Stimulated activated CD4-positive, alpha-beta T cell treated with anti-CD3 and anti-CD28 coated beads, Interleukin-12 subunit alpha, Interleukin-12 subunit beta, amount 100 ng/mL, for 48 hours (primary cell): ENCODE data around the gene CEP104.

Experiments used
- DNase-seq, 3 donors: peaks; one replicate each; pipeline ENCODE4 v3.0.0-alpha.2; 2020; ENCODE audit warnings: low read depth in 2 of 3, low spot score in 1 of 3

CEP104 gene

DNA sequence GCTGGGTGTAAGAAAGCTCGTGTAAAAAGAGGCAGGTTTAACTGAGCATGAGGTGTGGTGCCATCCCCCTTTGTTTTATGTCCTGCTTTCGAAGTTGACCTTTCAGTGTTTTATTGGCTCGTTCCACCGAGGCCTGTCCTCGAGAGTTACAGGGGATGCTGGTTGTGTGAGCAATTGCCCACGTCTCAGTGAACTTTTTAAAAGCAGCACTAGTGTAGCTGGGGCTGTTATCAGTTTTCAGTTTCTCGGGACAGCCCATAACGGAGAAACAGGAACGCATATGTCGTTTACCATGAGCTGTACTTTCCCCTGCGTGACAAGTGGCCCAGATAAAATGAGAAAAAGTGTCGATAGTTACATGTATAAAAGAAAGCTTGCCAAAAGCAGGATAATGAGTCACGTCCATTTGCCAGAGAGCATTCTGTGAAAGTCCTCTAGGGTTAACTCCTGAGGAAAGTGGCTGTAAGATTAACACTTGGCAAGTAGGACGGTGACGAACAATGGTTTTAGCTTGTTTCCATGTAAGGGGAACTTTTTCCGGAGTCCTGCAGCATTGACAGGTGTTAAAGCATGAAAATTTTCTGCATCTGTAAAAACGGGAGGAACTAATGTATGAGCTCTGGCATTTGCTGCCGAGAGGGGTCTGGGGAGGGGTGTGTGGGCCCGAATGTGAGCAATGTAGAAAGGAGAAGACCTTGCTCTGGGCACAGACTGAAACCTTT, 52.9 kb downstream of the CEP104 start:
- no peak for DNase-seq

DNA sequence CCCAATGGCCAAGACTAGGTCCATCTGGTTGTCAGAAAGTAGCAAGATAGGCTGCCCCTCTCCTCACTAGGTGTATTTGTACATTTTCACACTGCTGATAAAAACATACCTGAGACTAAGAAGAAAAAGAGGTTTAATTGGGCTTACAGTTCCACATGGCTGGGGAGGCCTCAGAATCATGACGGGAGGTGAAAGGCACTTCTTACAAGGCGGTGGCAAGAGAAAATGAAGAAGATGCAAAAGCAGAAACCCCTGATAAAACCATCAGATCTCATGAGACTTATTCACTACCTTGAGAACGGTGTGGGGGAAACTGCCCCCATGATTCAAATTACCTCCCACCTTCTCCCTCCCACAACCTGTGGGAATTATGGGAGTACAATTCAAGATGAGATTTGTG, 56.2 kb downstream of the CEP104 start:
- DNase-seq, result peak in 1 of 3 donors; percentile 4

DNA sequence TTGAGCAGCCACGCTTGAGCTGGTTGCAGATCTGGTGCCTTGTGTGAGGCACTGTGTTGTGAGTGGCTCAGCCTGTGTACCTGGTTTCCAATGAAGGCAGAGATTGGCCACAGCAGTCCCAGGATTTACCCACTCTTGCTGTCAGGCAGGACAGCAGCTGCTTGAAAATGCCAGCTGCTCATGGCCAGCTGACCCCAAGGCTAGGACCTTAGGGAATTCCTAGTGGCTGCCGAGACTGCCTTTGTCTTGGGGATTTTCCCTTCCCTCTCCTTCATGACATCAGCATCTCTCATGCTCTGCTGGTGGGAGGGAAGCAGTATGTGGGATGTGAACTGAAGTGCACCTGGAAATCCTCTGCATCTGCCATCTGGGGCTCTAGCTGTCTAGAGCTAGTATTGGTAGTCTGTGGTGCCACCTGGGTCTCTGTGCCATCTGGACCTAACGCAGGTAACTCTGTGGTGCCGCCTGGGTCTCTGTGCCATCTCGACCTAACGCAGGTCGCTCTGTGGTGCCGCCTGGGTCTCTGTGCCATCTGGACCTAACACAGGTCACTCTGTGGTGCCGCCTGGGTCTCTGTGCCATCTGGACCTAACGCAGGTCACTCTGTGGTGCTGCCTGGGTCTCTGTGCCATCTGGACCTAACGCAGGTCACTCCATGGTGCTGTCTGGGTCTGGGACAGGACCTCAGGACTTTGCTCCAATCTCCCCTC, 56.9 kb downstream of the CEP104 start:
- no peak for DNase-seq

DNA sequence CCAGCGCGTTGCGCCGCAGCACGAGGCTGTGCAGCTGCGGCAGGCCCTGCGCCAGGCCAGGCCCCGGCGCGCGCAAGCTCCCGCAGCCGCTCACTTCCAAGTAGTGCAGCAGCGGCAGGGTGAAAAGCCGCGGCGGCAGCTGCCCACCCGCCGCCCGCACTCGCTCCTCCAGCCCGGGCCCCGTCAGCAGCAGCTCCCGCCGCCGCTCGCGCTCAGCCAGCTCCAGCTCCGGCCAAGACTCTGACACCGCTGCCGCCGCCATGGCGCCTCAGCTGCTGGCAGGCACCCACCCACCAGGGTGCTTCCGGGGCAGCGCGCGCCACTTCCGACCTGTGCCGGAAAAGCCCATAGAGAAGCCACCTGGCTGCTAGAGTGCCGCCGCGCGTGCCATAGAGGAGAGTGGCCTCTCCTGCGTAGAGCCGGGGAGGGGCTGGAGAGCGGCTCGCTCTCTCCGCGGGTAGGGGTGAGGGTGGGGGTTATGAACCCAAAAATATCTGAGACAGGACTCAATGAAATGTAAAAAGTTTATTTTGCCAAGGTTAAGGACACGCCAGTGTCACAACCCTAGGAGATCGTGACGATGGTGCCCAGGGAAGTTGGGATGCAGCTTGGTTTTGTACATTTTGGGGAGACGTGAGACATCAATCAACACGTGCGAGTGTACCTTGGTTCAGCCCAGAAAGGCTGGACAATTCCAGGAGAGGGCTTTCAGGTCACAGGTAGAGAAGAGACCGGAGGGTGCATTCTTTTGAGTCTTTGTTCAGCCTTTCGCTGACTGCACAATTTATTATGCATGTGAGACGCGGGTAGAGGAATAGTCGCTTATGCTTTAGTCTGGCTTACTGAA, 60.6 kb downstream of the CEP104 start, which contains the start of gene LRRC47:
TSS of gene LRRC47 (minus strand) at position 284 of the 847 bp plus-strand sequence. CDS start at position 262, 22 bp downstream.
- peak; percentile 85 to 95 (median 90) for DNase-seq

DNA sequence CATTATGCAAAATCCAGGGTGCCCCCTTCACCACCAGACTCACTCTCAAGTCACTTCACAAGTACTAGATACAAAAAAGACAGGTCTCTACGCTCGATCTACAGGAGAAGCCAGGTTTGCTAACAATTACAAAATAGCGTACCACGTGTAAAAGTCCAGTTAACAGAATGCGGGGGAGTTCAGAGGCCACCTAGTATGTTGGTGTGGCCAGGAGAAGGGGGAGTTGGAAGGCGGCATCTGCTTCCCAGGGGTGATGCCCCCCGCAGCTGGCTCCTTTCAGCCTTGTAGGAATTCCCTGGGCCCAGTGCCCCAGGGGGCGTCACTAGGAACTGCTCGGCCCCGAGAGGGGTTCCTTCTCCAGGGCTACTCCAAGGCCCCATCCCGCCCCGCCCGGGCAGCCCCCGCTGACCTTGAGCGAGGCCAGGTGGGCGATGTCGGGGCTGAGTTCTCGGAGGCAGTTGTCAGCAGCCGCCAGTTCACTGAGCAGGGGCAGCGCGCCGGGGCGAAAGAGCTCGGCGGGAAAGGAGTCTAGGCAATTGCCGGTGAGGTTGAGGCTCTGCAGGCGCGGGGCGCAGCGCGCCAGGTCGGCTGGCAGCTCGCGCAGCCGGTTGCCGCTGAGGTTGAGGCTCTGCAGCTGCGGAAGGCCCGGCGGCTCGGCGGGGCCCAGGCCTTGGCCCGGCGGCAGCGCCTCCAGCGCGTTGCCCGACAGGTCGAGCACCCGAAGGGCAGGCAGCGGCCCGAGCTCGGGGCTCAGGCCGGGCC, 61.4 kb downstream of the CEP104 start:
- no peak for DNase-seq

DNA sequence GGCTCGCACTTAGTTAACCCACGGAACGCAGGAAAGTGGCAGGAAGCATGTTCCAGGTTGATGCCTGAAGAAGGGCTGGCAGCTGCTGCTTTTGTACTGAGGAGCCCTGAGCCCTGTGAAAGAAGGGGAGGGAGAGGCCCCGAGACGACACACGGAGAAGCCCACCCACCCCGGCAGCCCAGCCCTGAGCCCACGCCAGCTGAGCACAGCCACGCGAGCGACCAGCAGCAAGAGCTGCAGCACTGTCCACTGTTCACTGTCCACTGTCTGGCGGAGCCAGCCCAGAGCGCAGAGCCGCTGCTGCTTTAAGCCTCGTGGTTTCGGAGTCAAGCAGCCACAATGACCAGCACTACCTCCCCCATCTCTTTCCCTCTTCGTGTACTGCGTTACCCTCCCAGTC, 66.1 kb downstream of the CEP104 start:
- DNase-seq, result no peak

DNA sequence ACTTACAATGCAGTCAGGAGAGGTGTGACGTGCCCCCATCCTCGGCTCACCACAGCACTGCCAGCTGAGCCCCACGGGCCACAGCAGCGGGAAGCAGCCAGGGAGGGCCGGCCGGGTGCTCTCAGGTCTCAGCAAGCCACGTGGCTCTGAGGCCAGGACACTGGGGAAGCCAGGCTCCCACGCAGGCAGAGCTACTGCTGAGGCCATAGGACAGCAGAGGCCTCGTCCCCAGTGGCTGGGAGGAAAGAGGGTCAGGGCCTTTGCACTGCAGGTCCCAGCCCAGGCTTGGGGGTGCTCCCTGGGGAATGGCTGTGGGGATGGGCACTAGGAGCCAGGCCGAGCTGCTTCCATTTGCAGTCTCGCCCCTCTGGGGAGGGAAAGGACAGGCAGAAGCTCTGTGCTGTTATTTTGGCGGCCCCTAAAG, 66.5 kb downstream of the CEP104 start:
- no peak for DNase-seq

DNA sequence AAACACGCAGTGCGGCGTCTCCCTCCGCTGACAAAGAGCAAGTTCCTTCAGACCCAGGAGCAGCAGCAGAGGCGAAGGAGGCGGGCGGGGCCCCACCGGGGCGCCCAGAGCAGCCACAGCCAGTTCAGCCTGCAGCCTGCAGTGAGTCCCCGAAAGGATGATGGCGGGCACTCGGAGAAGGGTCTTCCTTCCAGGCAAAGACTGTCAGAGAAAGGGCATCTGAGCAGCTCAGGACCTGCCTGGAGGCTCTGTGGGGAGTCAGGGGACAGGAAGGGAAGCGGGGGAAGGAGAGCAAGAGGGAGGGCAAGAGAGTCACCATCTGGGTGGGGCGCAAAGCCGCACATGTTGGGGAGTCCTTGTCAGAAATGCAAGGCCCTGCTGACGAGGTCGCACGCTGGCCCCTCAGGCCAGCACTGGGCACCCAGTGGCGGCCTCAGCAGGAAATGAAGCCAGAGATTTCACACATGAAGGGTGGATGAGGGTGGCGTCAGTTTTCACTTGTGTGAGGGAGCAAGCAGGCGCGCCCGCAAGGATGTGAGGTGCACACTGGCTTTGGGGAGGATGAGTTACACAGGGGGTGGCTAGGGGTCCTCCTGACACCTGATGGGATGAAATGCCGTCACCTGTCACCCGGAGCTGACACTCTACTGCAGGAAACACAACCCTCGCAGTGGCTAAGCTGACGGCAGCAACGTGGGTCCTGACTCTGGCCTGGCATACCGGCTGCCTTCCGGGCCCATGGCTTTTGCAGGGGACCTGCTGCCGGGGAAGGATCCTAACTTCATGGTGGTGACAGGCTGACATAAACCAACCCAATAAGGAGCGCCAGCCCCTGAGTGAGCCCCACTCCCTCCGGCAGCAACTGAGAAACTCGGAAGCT, 67.3 kb downstream of the CEP104 start:
- no peak for DNase-seq

DNA sequence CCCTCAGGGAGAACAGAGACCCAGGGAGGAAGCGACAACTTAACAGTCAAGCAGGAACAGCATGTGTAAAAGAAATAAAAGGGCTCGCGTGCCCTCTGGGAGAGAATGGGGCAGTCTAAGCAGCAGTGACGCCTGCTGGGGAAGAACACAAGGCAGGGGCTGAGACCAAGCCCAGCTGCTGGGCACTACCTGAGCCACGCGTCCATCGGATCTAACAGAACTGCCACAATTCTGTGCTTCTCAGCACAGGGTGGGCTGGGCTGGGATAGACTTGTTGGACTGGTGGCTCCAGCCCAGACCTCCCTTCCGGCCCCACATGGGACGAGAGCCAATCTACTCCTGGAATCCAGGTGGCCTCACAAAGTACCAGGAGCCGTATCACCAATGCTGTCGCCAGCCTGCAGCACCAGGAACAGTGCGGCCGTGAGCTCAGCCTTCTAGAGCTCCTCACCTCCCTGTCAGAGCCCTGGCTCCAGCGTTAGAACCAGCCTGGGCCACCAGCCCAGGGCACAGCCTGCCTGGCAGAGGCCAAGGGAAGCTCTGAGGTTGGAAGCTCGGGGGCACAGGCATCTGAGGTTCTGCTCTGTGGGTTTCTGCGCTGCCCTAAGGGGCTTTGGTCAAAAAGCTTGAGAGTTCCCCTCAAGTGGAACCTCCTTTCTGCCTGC, 68.1 kb downstream of the CEP104 start:
- DNase-seq, result no peak

DNA sequence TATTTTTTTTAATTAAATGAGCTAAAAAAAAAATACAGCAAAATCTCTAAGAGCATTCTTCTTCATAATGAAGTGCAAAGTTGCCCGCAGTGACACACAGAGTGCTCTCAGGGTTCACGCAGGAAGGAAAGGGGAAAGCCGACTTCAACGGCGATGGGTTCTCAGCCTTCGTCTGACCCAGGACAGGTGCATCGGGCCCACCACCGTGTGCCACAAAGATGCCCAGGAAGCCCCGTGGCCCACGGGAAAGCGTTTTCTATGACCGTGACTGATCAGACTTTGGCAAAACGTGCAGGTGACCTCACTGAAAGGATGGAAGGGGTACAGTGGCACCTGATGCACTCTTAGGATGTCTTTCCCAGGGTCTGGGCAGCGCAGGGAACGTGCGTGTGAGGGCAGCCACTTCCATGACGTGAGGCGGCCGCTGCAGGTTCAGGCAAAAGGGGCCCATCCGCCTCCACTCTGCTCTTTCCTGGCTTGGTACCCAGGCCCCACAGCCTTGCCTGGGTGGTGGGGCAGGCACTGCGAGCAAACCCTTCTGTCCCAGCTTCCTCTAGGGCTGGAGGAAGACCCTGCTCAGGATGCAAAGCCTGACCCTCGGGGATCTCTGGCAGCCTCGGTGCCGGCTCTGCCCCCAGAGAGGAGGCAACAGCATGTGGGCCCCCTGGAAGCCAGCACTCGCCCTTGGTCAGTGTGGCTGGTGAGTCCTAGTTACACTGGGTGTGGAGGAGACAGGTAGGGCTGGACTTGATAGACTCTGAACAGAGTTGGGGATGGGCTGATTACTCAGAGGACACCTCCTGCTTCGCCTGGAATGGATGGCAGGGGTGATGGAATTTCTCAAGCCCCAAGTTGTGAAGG, 69.0 kb downstream of the CEP104 start:
- DNase-seq, result no peak

DNA sequence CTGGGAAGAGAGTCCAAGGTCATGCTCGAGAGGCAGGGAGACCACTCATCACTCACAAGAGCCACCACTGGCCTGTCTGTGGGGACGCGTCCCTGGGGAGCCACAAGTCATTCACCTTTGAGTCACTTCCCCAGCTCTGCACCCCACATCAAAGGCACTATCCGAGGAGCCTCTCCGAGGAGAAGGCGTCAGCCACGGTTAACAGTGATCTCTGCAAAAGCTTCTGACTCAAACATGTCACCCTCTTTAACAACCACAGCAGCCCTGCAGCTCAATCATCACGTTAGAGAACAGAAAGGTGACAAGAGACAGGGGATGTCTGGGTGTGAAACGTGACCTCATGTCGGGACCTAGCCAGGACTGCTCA, 69.7 kb downstream of the CEP104 start:
- peak in 2 of 3 donors; percentile 50 to 52 for DNase-seq

DNA sequence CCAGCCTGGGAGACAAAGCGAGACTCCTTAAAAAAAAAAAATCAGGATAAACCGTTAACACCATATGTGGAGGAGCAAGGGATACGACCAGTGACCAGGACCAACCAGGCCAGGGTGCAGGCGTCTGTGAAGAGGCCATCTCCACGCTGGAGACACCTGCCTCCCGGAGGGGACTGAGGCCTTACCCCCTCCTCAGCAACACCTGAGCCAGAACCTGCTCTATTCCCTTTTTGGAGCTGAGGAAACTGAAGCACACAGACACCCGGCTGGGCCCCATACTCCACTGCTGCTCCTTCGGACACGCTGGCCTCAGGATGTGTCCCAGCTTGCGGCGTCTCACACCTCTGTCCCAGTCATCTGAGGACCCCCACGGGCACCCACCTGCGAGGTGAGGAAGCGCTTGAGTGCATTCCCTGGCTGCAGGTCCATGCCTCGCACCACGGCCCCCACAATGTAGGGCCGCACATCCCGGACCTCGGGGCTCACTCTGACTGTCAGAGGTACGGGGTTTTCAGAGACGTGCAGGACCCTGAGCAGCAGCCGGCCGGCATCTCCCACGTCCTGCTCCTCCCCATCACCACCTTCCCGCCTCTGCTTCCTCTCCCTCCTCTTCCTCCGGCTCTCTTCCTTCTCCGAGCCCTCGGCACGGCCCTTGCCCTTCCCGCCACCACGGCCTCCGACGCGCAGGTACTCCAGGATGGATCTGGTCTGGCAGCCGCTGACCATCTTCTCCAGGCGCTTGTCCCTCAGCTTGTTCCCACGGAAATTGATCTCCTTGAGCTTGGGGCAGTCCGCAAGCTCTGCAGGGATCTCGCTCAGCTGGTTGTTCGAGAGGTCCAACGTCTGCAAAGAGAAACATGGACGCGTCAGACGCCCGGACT, 70.3 kb downstream of the CEP104 start:
- DNase-seq, result no peak

DNA sequence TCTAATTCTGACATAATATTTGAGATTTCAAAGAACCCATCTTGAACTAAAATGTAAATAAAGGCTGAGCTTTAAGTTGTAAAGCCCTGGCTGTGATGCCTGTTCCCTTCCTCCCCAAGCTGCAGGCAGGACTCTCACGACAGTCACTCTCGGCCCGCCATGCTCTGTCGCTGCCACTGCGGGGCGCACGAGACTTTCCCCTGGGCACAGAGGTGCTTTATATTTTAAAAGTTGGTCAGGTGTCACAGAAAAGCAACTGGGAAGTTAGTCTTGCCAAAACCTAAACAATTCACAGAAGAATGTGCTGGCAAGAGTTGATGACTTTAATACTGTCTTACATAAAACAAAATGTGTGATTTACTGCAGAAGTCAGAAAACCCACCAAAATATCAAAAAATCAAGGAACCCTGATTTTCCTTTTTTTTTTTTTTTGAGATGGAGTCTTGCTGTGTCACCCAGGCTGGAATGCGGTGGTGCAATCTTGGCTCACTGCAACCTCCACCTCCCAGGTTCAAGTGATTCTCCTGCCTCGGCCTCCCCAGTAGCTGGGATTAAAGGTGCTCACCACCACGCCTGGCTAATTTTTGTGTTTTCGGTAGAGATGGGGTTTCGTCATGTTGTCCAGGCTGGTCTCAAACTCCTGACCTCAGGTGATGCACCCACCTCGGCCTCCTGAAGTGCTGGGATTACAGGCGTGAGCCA, 71.4 kb downstream of the CEP104 start:
- DNase-seq, result no peak

DNA sequence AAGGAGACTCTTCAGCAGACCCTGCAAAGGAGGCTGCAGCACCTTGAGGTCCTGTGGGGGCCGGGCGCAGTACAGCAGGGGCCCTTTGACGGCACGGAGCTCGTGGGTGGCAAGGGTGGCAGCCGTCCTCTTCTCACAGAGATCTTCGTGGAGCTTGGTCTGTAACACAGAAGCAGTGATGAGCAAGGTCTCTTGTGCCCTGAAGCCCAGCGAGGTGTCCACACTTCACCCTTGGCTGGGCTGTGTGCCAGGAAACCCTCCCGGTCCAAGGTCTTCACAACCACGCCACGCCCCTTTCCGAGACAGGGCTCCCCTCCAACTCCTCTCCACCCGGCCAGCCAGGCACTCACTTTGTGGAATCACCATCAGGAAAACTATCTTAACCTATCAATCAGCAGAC, 72.0 kb downstream of the CEP104 start:
- DNase-seq, result no peak

DNA sequence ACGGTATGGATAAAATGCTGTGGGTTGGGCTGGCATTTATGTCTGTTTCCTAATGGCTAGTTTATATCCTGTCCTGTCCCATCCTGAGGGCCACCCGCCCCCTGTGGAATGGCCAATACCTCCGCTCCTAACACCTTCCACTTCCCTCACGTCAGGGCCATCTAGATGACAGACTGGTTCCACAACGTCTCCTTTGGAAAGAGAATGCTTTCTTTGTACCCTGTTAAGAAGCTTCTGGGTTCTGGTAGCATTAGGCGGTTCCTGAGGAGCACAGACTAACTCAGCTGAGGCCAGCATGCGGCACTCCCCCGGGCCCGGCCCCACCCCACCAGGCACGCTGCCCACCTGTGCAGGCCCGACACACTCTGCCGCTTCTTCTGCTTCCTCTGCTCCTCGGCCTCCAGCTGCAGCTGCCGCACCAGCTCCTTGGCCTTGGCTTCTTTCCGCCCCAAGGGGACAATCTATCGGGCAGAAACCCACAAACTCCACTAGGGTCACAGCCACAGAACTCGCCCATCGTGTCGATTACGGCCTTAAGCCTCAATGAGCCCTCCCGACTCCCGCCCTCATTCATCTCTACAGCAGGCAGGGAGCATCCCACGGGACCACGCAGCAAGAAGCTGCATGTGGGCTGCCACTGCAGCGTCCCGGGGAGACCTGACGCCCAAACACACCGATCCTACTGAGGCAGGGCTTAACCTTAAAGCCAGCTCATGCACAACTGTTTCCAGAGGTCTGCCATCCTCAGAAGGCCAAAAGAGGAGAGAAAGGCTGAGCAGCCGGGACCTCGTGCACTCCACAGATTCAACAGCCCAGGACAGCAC, 73.1 kb downstream of the CEP104 start:
- DNase-seq, result no peak

DNA sequence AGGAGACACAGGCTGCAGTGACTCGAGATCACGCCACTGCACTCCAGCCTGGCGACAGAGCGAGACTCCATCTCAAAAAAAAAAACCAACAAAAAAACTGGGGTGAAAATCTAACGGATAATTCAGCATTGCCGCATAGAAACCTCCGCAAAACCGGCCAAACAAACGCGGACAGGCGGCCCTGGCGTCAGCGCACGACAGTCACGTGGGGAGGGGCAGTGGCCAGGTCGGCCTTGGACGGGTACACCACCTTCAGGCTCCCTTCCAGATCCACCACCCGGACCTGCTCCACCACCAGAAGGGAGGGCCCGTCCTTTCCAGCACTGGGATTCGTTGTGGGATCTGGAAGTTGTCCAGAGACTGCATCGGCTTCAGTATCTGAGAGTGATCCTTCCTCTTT, 76.1 kb downstream of the CEP104 start:
- no peak for DNase-seq
